T follicular helper cell (primary cell): Measurements from ENCODE around the gene HSDL1.
"Not testable (repeated sequence)": the region's sequence is repeated elsewhere in the genome, so short reads cannot be mapped to it uniquely, and the experiment has no call there.

Source experiments
- DNase-seq: peaks from one replicate; pipeline ENCODE4 v3.0.0-alpha.2; 2020; ENCODE audit warnings: low read depth

HSDL1 gene

DNA sequence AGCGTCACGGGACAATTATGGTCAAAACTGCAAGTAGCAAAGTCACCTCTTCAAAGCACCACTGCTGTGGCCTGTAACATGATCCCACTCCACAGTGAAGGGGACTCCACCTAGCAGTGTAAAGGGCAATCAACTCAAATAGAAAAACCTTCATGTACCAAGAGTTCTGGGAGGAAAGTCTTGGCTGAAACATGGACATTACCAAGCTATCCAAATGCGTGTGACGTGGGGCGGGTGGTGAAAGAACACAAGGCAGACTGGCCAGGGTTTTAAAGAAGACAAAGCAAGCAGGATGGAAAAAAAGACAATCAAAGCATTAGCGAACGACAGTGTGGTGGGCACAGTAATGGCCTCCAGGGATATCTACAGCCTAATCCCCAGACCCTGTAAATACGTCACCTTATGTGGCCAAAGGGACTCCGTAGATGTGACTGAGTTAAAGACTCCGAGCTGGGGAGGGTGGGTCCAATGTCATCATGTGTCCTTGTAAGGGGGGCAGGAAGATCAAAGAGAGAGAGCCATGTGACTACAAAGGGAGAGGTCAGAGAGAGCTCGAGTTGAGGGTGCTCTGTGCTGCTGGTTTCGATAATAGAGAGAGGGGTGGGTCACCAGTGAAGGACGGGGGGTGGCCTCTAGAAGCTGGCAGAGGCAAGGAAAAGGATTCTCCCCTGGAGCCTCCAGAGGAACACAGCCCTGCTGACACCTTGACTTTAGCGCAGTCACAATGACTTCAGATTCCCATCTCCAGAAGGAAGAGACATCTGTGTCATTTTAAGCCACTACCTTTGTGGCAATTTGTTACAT, 6.0 kb downstream of the HSDL1 start:
- DNase-seq = no peak

DNA sequence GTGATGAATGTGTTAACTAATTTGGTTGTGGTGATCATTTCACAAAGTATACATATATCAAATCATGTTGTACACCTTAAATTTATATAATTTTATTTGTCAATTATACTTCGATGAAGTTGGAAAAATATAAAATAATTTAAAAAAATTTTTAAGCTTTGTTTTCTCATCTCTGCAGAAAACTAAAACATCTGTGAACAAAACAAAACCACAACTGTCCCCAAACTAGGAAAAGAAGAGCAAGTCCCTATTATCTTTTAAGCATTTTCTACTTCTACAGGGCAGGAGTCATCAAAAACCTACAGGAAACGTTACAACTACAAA, 6.5 kb downstream of the HSDL1 start:
- no peak for DNase-seq

DNA sequence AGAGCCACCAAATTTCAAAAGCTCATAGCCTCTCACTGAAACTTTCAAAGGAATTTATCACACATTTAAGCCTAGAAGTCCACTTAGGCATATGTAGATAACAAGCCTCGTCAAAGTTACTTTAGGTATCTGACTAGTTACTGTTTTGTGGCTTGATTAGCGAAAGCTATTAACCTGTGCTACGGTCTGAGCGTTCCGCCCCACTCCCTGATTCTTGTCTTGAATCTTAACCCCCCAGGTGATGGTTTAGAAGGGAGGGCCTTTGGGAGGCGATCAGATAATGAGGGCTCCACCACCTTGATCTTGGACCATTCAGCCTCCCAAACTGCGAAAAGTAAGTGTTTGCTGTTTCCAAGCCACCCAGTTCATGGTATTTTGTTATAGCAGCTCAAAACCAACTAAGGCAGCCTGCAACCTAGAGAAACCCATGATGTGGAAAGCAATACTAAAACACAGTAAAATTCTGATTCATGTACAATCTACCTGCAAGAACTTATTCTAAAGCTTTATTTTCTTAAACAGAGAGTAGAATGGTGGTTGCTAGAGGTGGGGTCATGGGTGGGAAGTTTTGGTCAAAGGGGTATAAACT, 7.1 kb downstream of the HSDL1 start:
- DNase-seq = no peak

DNA sequence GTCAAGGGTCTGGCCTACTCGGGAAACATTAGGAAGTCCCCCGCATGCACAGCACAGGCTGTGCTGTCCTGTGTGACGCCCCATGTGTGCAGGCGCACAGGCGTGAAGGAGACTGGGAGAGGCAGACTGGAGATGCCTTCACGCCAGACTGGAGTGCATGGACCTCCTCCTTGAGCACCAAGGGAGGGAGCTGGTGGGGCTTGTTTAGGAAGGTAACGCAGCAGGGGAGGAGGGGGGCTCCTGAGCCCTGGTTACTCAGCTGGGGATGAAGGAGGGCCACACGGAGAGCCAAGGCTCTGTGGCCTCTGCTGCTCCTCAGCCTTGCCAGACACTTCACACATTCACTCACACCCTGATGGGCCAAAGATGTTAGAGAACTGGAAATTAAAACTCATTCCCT, 7.7 kb downstream of the HSDL1 start:
- DNase-seq = no peak

DNA sequence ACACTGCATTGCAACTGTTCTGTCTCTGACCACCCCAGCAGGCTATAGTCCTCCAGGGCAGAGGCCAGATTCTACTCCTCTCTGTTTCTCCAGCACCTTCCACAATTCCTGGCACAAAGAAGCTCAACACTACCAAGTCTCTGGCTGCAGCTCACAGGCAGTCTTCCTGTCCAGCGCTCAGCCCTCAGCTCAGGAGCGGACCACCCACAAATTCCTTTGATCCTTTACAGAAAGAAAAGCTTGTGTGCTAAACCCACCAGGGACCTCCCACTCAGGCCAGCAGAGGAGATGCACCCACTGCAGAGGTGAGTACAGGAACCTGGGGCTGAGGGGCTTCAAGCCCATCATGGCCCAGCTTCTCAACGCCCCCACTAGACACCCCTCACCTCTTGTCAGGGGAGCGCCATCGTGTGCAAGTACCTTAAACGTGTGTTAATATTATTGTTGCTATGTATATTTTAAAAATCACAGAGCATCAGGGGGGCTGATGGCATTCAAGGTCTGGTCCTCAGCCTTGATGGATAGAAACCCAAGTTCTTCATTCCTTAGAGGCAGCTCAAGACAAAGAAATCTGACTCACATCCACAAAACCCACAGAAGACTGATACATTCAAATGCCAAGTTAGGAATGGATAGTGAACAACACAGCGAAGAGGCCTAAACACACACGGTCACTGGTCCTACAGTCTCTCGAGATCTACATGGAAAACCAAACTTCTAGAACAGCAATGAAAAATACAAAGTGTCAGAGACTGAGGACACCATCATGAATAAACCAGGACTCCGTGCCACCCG, 8.4 kb downstream of the HSDL1 start:
- no peak for DNase-seq

DNA sequence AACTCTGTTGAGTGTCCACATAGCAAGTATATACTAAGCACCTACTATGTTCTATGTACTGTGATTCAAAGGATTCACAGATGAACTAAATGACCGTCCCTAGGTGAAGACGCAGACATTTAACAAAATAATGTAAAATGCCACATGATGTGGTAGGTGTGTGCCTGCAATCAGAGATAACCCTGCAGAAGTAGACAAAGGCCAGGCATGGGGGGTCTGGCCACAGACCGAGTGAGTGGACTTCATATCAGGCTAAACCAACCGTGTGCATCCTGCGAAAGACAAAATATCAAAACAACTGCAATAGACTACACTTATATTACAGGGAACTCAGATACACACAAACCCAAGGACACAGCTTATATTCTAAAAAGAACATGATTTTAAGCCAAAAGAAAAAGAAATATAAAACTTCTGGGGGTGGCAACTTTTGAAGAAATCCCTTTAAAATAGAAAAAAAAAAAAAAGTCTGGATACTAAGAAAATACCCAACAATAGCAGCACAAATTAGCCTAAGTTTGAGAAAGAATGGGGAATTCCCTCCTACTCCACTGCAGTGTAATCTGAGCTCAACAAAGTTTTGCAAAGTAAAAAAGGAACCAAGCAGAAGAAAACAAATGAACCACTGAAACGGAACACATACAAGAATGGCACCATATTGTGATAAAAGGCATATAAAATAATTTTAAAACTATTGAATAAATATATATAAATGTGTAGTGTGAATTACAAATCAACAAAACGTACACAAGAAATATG, 12.3 kb downstream of the HSDL1 start:
- no peak for DNase-seq

DNA sequence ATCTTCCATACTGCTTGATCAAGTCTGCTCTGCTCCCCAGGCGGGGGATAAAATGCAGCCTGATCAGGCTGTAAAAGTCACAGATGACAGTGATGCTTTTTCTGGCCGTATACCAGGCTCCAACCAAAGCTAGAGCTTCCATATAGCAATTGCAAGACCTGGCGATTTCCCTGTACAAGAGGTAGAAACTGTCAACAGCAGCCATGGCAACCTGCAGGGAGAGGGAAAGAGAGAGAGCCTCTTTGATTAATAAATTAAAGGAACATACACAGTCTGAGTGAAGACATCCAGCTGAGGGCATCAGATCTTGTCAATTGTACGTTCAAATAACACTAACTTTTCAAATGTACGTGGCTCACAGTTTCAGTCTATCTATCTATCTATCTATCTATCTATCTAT, 13.9 kb downstream of the HSDL1 start:
- DNase-seq = no peak

DNA sequence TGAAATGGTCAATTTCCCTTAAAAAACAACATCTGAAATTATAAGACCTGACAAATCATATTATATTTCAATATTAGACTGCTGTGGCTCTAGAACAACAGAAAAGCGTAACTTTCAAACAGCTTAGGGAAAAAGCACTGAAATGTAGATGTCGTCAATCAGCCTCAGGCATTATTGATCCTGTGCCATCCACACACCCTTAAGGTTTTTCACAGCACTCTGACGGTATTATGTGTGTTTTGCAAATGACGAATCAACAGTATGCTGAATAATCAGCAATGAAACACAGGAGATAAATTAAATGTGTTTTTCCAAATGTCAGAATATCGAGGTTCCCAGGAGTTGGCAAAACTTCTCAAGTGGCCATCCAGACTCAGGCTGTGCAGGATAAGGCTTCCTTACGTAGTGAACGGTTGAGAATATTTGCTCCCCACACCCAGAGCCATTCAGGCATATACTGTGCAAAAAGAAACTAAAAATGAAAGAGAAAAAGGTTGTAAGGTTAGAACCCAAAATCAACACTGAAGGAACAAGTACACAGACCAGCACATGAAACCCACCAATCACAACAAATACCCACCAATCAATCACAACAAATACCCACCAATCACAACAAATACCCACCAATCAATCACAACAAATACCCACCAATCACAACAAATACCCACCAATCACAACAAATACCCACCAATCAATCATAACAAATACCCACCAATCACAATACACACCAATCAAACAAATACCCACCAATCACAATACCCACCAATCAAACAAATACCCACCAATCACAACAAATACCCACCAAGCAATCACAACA, 20.5 kb downstream of the HSDL1 start:
- DNase-seq = no peak

DNA sequence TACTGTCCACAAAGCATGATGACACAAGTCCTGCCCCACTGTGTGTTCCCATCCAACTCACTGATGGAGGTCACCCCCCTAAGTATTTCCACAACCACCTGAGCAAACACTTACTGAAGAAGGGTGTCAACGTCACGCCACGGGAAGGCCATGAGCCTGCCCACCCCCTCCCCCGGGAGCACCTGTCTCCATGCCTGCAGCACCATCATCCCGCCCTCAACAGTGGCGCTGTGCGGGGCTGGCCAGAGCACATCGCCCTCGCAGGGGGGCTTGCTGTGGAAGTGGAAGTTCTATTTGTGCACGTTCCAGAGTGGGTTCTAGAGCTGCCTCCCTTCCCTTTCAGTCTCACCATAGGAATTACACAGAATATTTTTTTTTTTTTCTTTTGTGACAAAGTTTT, 24.0 kb downstream of the HSDL1 start:
- no peak for DNase-seq

DNA sequence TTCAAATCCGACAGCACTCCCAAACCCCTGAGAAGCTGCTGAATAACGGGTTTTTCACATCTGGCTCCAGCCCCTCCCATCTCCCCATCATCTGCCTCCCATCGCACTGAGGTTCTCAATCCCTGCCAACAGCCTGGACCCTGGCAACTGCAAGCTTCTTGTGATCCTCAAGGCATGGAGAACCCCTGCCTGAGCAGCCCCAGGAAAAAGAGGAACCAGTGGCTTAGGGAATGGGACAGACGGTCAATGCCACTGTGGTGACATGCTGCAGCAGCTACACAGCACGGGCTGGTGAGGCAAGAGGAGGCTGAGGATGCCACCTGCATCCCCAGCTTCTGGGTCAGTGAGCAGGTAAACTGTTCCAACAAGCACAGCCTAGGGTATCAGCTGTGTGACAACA, 25.0 kb downstream of the HSDL1 start:
- no peak for DNase-seq

DNA sequence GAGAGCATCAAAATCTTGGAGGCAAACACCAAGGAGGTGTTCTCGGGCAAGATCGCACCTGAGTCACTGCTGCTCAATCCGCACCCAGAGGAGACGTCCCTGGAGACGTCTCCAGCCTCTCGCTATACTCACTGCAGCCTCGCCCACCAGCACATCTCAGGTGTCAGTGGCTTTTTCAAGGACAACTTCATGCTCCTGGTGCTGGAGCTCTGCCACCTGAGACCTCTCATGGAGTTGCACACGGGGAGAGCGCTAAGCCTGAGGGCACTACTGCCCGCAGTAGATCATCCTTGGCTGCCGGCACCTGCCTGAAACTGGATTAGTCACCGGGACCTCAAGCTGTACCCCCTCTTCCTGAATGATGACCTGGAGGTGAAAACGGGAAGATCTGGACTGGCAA, 25.6 kb downstream of the HSDL1 start:
- DNase-seq = no peak

DNA sequence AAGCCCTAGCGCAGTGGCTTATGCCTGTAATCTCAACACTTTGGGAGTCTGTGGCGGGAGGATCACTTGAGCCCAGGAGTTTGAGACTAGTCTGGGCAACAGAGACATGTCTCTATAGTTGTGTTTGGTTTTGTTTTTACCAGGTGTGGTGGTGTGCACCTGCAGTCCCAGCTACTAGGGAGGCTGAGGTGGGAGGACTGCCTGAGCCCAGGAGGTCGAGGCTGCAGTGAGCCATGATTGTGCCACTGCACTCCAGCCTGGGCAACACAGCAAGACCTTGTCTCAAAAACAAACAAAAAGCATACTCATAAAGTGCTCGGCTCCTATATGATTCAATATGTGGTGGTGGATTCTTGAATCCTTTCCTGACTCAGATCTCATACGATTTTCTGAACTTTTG, 26.7 kb downstream of the HSDL1 start:
- DNase-seq = not testable (repeated sequence)

DNA sequence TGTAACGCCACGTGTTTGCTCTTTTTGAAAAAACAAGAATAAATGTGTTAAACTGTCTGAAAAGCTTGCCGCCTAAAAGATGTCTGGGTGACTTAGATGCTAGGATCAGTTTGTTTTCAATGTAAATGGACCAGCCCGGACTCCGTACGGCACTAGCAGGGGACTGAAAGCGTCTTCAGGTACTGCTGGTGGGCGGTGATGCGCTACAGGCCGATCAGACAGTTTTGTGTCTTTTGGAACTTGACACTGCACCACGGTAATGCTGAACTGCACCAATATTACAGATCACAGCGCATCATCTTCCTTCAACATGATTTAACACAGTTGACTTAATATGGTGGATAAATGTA, 27.5 kb downstream of the HSDL1 start:
- no peak for DNase-seq

DNA sequence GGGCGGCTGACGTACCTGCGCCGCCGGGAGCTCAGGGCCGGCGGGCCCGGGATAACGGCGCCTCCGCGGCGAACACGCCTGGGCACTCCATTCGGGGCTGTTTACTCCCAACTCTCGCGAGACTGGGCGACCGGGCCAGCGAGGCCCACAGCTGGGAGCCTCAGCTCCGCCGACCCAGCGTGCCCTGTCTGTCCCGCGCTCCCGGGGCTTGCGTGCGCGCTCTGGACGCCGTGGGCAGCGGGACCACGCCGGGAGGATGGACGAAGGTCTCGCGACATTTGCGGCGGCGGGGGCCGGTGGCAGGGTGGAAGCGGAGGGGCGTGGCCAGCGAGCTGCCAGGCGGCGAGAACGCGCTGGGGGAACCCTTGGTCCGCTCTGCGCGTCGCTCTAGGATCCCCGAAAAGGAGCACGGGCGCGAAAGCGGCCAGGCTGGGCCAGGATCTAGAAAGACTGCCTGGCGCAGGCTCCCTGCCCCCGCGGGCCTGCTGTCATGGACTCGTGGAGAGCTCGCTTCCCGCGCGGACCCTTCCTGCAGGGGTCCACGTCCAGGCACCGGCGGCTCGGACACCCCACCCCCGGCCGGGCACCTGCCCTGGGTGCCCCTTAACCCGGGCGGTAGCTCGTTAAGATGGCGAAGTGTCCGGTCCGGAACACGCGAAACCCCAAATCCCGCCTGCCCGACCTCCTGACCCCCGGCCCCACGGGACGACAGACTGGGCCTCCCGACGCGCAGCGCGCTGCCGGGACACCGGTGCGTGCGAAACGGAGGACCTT, 28.1 kb downstream of the HSDL1 start, which contains the start of gene MBTPS1:
Gene MBTPS1, minus strand, starts transcription at position 223 of the 774 bp plus-strand sequence. CDS start 15,159 bp downstream, outside the sequence.
- DNase-seq = peak; percentile 95

DNA sequence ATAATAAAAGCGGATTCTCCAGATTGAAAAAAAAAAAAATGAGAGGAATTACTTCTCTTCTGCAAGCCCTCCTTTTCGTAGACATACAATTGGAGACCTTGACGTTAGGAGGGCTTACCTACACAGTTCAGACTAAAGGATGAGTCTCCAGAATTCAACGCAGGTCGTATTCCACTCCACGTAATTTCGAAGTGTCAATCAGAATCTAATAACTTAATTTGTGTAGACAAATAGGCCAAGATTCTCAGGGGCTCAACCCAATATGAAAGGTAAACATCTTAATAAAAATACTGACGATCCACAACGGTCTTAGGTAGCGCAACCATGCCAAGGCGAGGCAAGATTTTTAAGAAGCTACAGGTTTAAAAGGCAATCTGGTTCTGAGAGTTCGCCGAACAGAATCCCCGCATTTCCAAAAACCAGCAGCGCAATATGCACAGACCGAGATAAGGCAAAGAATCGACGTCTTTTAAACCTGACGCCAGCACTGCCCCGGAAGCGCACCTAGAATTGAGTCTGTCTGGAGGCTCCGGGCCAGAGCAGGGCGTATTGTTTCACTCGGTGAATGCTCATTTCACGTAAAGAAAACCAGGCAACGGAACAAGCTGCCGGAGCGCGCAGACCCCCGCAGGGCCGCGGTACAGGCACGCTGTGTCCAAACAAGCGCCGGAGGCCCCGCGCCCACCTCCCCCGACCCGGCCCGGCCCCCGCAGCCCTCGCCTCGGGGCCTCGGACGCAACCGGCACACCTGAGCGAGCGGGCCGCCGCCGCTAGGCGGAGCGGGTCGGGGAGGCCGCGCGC, 28.9 kb downstream of the HSDL1 start:
- DNase-seq = peak; percentile 52

DNA sequence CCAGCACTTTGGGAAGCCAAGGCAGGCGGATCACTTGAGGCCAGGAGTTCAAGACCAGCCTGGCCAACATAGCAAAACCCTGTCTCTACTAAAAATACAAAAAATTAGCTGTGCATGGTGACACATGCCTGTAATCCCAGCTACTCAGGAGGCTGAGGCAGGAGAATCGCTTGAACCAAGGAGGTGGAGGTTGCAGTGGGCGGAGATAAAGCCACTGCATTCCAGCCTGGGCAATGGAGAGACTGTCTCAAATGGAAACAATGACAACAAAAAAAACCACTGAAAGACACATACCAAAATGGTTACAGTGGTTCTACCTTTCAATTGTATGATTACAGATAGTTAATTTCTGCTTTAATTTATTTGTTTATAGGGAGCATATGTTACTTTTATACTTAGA, 33.0 kb downstream of the HSDL1 start:
- DNase-seq = not testable (repeated sequence)

DNA sequence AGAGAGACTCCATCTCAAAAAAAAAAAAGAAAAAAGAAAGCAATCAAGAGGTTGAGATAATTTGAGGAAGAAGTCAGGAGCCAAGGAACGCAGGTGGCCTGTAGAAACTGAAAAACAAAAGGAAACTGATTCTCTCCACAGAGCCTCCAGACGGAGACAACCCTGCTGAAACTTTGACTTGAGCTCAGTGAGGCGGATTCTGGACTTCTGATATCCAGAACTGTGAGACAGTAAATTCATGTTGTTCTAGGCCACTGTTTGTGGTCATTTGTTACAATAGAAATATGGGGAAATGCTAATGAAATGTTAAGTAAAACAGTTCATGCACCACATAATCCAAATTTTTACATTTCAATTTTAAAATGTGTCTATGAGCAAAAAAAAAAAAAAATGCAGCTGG, 33.5 kb downstream of the HSDL1 start:
- DNase-seq = no peak

DNA sequence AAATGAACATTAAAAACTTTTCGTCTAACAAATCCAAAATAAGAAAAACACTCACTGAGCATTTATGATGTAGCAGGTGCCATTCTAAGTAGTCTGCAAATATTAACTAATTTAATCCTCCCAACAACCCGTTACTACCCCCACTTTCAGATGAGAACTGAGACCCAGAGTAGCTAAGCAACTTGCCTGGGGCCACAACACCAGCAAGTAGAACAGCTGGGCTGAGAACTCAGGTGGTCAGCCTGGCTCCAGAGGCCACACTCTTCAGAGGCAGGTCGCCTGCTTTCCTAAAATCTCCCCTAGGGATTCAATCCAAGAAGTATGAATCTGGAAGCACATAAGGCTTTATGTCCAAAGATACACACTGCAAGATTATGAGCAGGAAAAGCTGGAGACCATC, 34.5 kb downstream of the HSDL1 start:
- DNase-seq = no peak

DNA sequence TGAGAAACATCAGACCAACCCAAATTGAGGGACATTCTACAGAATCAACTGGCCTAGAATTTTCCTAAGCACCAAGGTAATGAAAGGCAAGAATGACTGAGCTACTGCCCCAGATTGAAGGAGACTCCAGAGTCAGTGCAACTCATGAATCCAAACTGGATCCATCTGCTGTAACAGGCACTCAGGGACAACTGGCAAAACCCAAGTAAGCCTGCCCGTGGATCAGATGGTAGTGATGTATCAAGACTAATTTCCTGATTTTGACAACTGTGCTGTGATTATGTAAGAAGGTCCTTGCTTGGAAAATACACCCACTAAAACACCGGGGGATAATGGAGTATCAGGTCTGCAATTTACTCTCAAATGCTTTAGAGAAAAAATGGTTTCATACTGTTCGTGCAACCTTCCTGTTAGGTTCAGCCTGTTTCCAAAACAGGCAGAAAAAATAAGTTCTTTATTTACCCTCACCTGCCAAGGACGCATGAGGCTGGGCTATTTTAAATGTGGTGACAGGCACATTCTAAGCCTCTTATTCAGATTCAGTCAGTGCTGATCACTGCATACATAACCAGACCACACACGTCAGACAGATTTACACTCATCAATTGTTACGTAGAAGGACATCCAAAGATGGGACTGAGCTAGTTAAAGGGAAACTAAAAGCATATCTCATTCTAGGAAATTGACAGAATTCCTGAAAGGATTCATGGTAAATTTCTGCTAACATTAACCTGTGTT, 35.2 kb downstream of the HSDL1 start:
- DNase-seq = no peak
